ENCODE measurements around the gene SRSF1.

DNA sequence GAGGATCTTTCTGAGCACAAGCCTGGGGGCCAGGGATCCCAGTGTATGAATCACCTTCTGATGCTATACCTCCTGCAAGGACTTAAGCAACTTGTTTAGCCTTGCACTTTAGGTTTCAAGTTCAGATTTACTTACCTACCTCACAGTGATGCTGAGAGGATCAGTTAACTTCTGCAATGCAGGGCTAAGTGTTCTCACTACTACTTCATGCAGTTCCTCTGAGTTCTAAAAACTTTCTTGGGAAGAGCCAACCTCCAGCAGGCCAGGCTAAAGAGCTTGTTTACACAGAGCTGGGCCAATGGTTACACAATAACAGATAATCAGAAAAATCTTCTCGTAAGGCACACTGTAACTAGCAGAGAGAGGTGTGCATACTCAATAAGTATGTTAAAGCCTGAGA is 32.0 kb downstream of the SRSF1 start:
- no peak for TF ChIP-seq EZH2 (IDR thresholded peaks at IDR 0.05; ENCODE audit: borderline replicate concordance, low read depth, low read length, severe bottlenecking)
- TF ChIP-seq CTCF (IDR thresholded peaks at IDR 0.05; ENCODE audit: borderline replicate concordance, extremely low read depth, low read length, poor library complexity, severe bottlenecking): no peak

Data from DND-41 (cell line).